GM18520 (cell line): ENCODE data around the gene WIPF2.

Experiments used
- ATAC-seq: cut with Tn5 transposase; IDR thresholded peaks from one replicate; pipeline ENCODE4 v1.9.1; 2021; ENCODE audit not compliant: unreplicated experiment

WIPF2 gene, protein sequence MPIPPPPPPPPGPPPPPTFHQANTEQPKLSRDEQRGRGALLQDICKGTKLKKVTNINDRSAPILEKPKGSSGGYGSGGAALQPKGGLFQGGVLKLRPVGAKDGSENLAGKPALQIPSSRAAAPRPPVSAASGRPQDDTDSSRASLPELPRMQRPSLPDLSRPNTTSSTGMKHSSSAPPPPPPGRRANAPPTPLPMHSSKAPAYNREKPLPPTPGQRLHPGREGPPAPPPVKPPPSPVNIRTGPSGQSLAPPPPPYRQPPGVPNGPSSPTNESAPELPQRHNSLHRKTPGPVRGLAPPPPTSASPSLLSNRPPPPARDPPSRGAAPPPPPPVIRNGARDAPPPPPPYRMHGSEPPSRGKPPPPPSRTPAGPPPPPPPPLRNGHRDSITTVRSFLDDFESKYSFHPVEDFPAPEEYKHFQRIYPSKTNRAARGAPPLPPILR

GRCh38 chr17:40218740-40219593, at the start of gene WIPF2:
TSS of gene WIPF2 (plus strand) at chr17:40219304. CDS start at chr17:40256460, 37,156 bp downstream.
- peak; percentile 91 for ATAC-seq

DNA sequence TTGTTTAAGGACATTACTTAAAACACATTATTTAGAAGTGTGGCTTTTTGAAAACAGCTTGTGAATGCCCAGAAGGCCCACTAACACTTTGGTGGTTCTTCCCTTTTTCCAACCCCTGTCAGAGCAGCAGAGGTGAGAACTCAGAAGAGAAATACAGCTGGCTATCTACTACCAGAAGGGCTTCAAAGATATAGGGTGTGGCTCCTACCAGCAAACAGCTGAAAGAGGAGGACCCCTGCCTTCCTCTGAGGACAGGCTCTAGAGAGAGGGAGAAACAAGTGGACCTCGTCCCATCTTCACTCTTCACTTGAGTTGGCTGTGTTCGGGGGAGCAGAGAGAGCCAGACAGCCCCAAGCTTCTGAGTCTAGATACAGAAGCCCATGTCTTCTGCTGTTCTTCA, 48.8 kb upstream of the WIPF2 start:
- no peak for ATAC-seq

GRCh38 chr17:40171750-40172149, 47.4 kb upstream of the WIPF2 start:
- ATAC-seq = no peak

DNA sequence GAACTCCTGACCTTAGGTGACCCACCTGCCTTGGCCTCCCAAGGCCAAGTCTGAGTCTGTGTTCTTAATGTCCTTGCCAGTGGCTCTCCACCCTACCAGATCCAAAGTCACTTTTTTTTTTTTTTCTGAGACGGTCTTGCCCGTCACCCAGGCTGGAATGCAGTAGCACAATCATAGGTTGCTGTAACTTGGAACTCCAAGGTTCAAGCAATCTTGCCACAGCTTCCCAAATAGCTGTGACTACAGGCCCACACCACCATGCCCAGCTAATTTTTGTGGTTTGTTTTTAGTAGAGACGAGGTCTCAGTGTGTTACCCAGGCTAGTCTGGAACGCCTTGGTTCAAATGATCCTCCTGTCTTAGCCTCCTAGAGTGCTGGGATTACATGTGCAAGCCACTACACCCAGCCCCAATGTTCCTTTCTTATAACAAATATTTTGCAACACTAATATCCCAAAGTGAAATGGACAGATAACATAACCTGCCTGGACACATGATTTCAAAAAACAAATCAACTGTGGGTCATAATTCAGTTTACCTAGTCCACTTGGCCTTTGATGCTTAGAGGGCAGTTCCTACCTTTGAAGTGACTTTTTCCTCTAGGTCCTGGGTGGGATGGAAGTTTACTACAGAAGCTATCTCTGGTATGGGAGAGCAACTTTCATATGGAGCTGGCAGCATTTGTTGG, 45.9 kb upstream of the WIPF2 start:
- ATAC-seq = no peak

DNA sequence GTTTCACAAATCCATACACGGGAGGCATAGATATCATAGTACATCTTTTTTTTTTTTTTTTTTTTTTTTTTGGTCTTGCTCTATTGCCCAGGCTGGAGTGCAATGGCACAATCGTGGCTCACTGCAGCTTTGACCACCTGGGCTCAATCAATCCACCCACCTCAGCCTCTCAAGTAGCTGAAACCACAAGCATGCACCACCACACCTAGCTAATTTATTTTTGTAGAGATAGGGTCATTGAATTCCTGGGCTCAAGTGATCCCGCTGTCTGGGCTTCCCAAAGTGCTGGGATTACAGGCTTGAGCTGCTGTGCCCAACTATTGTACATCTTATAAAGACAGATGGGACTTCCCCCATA, 45.3 kb upstream of the WIPF2 start:
- no peak for ATAC-seq

DNA sequence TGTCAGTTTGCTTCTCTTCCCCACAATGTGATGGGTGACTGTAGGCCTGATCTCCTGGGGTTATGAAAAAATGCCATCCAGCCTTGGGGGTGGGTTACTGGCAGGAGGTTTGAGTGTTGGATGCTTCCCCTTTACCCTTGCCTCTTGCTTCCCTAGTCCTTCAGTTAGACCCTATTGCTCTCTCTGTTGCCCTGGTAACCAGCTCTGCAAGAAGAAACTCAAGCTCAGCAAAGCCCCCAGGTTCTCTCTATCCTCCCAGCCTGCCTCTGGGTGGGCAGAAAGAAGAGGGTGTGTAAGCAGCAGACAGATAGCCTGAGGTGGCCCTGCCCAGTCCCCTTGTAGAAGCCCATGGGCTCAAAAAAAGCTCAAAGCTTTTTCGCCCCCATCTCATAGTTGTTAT, 44.6 kb upstream of the WIPF2 start:
- no peak for ATAC-seq

- ATAC-seq = no peak
Measured at GRCh38 chr17:40175928-40176753, 43.0 kb upstream of the WIPF2 start.

- ATAC-seq = no peak
Measured at GRCh38 chr17:40176754-40177110, 42.4 kb upstream of the WIPF2 start.

GRCh38 chr17:40177275-40177874, 41.7 kb upstream of the WIPF2 start, which contains the start of gene RAPGEFL1:
TSS of gene RAPGEFL1 (plus strand) at chr17:40177470. CDS start at chr17:40177862, 392 bp downstream.
- ATAC-seq = no peak

DNA sequence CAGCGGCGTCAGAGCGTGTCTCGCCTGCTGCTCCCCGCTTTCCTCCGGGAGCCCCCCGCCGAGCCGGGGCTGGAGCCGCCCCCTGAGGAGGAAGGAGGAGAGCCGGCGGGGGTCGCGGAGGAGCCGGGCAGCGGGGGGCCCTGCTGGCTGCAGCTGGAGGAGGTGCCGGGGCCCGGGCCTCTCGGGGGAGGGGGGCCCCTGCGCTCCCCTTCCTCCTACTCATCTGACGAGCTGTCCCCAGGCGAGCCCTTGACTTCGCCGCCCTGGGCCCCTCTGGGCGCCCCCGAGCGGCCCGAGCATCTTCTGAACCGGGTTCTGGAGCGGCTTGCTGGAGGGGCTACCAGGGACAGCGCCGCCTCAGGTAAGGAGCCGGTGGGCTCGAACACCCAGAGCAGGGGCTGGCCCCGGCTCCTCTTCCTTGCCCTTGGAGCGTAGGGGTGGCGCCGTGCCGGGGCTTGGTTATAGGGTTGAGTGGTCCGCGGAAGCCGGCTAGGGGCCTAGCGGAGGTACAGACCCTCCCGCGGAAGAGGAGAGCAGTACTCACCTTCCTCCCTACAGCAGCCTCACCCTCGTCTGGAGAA, 41.0 kb upstream of the WIPF2 start:
- no peak for ATAC-seq

DNA sequence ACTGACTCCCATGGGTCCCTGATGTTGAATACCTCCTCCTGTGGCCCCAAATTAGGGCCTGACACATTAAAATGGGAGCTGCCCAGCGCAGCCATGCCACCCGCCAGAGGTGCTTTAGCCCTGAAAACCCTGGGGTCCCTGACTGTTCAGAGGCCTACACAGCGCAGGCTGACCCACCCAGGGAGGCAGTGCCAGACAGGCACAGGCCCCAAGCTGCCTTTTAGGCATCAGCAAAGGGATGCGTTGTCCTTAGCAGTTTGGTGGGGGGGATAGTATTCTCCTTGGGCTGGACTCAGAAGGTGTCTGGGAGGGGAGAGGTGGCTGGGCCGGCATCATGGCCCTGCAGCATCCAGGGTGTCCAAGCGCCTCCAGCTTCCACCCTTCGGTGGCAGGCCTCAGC, 40.4 kb upstream of the WIPF2 start:
- ATAC-seq = no peak

DNA sequence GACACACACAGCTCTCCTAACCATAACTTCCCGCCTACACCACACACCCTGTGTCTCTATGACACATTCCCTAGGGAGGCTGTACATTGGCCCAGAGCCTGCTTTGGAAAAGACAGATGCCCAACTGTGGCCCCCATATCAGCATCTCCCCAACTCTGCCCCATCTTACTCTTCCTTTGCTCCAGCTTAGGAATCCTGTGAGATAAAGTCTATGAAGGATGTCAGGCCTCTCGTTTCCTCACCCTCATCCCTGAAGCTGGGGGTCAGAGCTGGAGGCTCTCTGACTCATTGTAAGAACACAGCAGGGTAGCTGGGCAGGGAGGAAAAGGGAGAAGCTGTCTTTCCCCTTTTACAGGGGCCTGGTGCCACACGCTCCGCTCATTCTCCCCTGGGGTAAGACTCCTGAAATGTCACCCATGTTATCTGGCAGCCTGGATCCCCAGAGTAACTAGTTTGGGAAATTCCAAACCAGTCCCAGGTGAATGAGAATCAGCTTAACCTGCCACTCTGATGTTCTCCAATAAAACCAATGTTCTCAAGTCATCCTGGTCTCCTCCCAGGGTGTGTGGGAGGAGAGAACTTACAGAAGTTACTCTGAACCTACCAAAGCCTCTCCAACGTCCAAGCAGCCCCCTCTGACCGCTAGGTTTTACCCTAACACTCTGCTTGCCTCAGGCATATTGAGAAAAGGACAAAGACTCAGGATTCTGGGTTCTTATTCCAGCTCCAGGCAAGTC, 39.0 kb upstream of the WIPF2 start:
- ATAC-seq = no peak

- ATAC-seq = no peak
Measured at GRCh38 chr17:40180694-40181093, 38.4 kb upstream of the WIPF2 start.

DNA sequence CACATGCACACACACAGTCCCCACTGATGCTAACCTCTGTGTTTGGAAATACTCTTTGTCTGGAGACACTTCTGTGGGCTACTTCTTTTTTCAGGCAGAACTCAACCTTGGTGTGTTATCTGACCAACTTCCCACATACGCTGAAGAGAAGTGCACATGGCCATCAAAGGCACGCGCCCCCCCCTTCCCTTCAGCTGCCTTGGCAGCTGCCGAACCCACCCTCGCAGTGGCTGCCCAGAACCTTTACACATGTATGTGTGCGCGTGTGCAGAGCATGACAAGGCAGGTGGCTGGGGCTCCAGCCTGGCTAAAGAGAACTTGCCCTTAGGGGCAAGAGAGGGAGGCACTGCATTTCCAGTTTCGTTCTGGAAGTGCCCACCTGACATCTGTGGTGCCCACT, 37.9 kb upstream of the WIPF2 start:
- ATAC-seq = no peak

GRCh38 chr17:40182606-40183005, 36.5 kb upstream of the WIPF2 start:
- no peak for ATAC-seq

DNA sequence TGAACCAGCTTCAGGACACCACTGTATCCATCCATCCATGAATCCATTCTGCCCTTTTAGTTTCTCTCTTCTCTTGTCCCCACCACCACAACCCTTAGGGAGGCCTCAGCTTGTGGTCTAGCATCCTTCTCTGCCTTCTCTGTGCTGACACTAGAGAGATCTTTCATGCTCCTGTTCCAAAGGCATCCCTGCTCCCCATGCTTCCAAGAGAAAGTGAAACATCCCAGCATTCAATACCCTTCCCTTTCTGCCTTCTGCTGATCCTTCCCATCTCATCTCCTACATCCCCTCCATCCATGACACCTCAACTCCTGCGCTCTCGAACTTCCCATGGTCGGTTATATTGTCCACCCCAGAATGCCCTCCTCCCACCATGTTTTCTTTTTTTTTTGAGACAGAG, 31.9 kb upstream of the WIPF2 start:
- no peak for ATAC-seq

GRCh38 chr17:40188694-40189093, 30.4 kb upstream of the WIPF2 start:
- no peak for ATAC-seq

DNA sequence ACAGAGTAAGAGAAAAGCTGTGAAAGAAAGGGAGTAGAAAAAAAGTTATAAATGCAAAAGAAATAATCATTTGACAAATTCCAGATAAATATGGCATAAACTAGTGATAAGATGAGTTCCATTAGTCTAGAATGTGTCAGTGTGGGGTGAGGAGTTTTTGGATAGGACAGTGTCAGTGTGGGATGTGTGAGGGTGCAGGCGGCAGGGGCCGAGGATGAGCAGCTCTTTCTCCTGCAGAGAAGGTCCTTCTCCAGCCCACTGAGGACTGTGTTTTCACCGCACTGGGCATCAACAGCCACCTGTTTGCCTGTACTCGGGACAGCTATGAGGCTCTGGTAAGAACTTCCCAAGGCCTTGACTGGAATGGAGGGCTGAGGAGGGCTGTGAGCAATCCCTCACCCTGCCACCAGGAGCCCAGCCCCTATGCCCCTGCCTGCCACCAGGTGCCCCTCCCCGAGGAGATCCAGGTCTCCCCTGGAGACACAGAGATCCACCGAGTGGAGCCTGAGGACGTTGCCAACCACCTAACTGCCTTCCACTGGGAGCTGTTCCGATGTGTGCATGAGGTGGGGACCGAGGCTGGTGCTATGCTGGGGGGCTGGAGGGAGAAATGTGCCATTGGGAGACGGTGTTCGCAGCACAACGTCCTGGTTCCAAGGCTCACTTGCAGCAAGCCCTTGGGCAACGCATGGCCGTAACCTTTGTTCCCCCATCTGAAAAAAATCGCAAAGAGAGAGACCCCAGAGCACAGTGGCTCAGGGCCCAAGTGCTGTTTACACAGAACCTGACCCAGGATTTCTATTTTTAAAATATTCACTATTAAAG, 28.7 kb upstream of the WIPF2 start:
- no peak for ATAC-seq
